Brain microvascular endothelial cell (primary cell): Measurements from ENCODE around the gene TANGO6.

Experiments
- DNase-seq: peaks from one replicate; pipeline ENCODE4 v3.0.0-alpha.2; 2020
- H3K27ac ChIP-seq: fragments of 250-450 bp; sonication (Bioruptor Pico); 2 replicates; pipeline ENCODE4 v1.5.1; 2020; ENCODE audit warnings: mild to moderate bottlenecking, moderate library complexity
- H3K27me3 ChIP-seq: fragments of 250-450 bp; sonication (Bioruptor Pico); replicated peaks from 2 replicates; pipeline ENCODE4 v1.5.1; 2020; ENCODE audit warnings: mild to moderate bottlenecking
- H3K36me3 ChIP-seq: fragments of 250-450 bp; sonication (Bioruptor Pico); replicated peaks from 2 replicates; pipeline ENCODE4 v1.5.1; 2020; ENCODE audit warnings: mild to moderate bottlenecking
- H3K4me3 ChIP-seq: 2 replicates; pipeline ENCODE4 v1.5.1; 2011; ENCODE audit warnings: low read depth, mild to moderate bottlenecking, control low read depth, low read length, moderate library complexity
- CTCF ChIP-seq: IDR thresholded peaks from 2 replicates; pipeline ENCODE4 v1.5.1; 2011; ENCODE audit warnings: low read depth, mild to moderate bottlenecking, moderate library complexity, low read length, control low read depth, inconsistent platforms; ENCODE audit errors: missing control alignments
- in situ Hi-C: cut with HindIII; loops from 2 replicates; pipeline ENCODE4 v1.10.0; 2017; ENCODE audit warnings: low sequenced_read_pairs, low pct_ligation_motif_present

TANGO6 gene

GRCh38 chr16:68978303-68978954 lies 135.1 kb downstream of the TANGO6 start:
- no peaks in the 10 kb centered on the region for H3K36me3 ChIP-seq
- no peak overlapping the region for H3K27ac ChIP-seq
- no peak for DNase-seq
- H3K27me3 ChIP-seq: no peaks in the 10 kb centered on the region
- no peak overlapping the region for H3K4me3 ChIP-seq
- TF ChIP-seq CTCF: no peak
- in situ Hi-C loops: no loop called here

GRCh38 chr16:68980695-68981315 lies 137.5 kb downstream of the TANGO6 start:
- no peak overlapping the region for H3K4me3 ChIP-seq
- in situ Hi-C loops: no loop called here
- no peaks in the 10 kb centered on the region for H3K27me3 ChIP-seq
- no peak for DNase-seq
- no peaks in the 10 kb centered on the region for H3K36me3 ChIP-seq
- H3K27ac ChIP-seq: no peak overlapping the region
- TF ChIP-seq CTCF: no peak

GRCh38 chr16:68981971-68982370 lies 138.6 kb downstream of the TANGO6 start:
- Histone ChIP-seq H3K27ac (no peak overlapping the region), H3K27me3 (no peaks in the 10 kb centered on the region), H3K4me3 (no peak overlapping the region), H3K36me3 (no peaks in the 10 kb centered on the region)
- DNase-seq: no peak
- no peak for TF ChIP-seq CTCF
- in situ Hi-C loops: no loop called here

GRCh38 chr16:68984467-68984866 lies 141.1 kb downstream of the TANGO6 start:
- no peak overlapping the region for H3K4me3 ChIP-seq
- no peaks in the 10 kb centered on the region for H3K36me3 ChIP-seq
- no peak overlapping the region for H3K27ac ChIP-seq
- no peak for TF ChIP-seq CTCF
- H3K27me3 ChIP-seq: no peaks in the 10 kb centered on the region
- DNase-seq: no peak
- in situ Hi-C loops: no loop called here

- Histone ChIP-seq H3K4me3 (no peak overlapping the region), H3K27ac (peak overlapping the region; percentile 29), H3K36me3 (no peaks in the 10 kb centered on the region), H3K27me3 (no peaks in the 10 kb centered on the region)
- TF ChIP-seq CTCF: no peak
- DNase-seq: peak; percentile 40
- in situ Hi-C loops: no loop called here
Observed at GRCh38 chr16:68985268-68985667, 141.9 kb downstream of the TANGO6 start.
